ENCODE results near the gene FAM234A.

Gene FAM234A

DNA sequence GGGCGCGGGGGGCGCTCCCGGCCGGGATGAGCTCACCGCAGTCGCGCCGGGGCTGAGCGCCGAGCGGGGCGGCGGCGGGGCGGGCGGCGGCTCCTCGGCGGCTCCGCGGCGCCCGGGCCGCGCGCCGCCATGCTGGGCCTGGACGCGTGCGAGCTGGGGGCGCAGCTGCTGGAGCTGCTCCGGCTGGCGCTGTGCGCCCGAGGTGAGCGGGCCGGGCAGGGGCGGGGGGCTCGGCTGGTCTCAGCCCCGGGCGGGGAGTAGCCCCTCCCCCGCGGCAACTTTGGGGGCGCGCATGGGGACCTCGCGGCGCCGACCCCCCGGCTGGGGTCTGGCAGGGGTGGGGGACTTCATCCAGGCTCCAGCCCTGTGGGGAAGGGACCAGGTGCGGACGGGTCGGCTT is 45.9 kb downstream of the FAM234A start, which contains the start of gene ARHGDIG:
TSS of gene ARHGDIG (plus strand) at position 40 of the 400 bp plus-strand sequence. CDS start at position 130, 90 bp downstream.
- Histone ChIP-seq H3K27me3 (ENCODE audit: insufficient read depth, poor library complexity, severe bottlenecking) (peaks cover 24% of the 10 kb centered on the region), H3K4me3 (ENCODE audit: severe bottlenecking) (peak within 1 kb of the TSS; percentile 12), H3K27ac (ENCODE audit: poor library complexity, severe bottlenecking) (no peak within 1 kb of the TSS)

GRCh38 chr16:280991-281659 is 46.5 kb downstream of the FAM234A start:
- ATAC-seq (ENCODE audit: low read depth) (no peak), DNase-seq (ENCODE audit: low spot score) (no peak)
- H3K9me3 ChIP-seq (ENCODE audit: severe bottlenecking): no peaks in the 10 kb centered on the region
- H3K27ac ChIP-seq (ENCODE audit: poor library complexity, severe bottlenecking): no peak overlapping the region
- H3K27me3 ChIP-seq (ENCODE audit: insufficient read depth, poor library complexity, severe bottlenecking): peaks cover 24% of the 10 kb centered on the region
- H3K4me3 ChIP-seq (ENCODE audit: severe bottlenecking): no peak overlapping the region
- H3K4me1 ChIP-seq (ENCODE audit: insufficient read depth, poor library complexity, severe bottlenecking): no peaks in the 10 kb centered on the region
- no peak for TF ChIP-seq CTCF (IDR thresholded peaks at IDR 0.05; ENCODE audit: poor library complexity, severe bottlenecking)
- no peaks in the 10 kb centered on the region for H3K36me3 ChIP-seq (ENCODE audit: low read depth)

More for the DNA sequence above, 45.9 kb downstream of the FAM234A start, which contains the start of gene ARHGDIG:
- no peaks in the 10 kb centered on the region for H3K9me3 ChIP-seq (ENCODE audit: severe bottlenecking)
- ATAC-seq (ENCODE audit: low read depth): no peak
- no peaks in the 10 kb centered on the region for H3K4me1 ChIP-seq (ENCODE audit: insufficient read depth, poor library complexity, severe bottlenecking)
- no peak for DNase-seq (ENCODE audit: low spot score)
- TF ChIP-seq CTCF (IDR thresholded peaks at IDR 0.05; ENCODE audit: poor library complexity, severe bottlenecking): no peak
- H3K36me3 ChIP-seq (ENCODE audit: low read depth): no peaks in the 10 kb centered on the region

- H3K27me3 ChIP-seq (ENCODE audit: insufficient read depth, poor library complexity, severe bottlenecking): peaks cover 24% of the 10 kb centered on the region
- H3K4me1 ChIP-seq (ENCODE audit: insufficient read depth, poor library complexity, severe bottlenecking): no peaks in the 10 kb centered on the region
- H3K9me3 ChIP-seq (ENCODE audit: severe bottlenecking): no peaks in the 10 kb centered on the region
- no peaks in the 10 kb centered on the region for H3K36me3 ChIP-seq (ENCODE audit: low read depth)
- no peak overlapping the region for H3K4me3 ChIP-seq (ENCODE audit: severe bottlenecking)
- DNase-seq (ENCODE audit: low spot score) (no peak), ATAC-seq (ENCODE audit: low read depth) (no peak)
- no peak for TF ChIP-seq CTCF (IDR thresholded peaks at IDR 0.05; ENCODE audit: poor library complexity, severe bottlenecking)
- no peak overlapping the region for H3K27ac ChIP-seq (ENCODE audit: poor library complexity, severe bottlenecking)
These were observed 47.1 kb downstream of the FAM234A start for GRCh38 chr16:281660-282255.

GRCh38 chr16:282491-282890 is 47.9 kb downstream of the FAM234A start:
- DNase-seq (ENCODE audit: low spot score): no peak
- ATAC-seq (ENCODE audit: low read depth): no peak
- Histone ChIP-seq H3K9me3 (ENCODE audit: severe bottlenecking) (no peaks in the 10 kb centered on the region), H3K4me3 (ENCODE audit: severe bottlenecking) (no peak overlapping the region), H3K36me3 (ENCODE audit: low read depth) (peaks cover 5% of the 10 kb centered on the region; the same call in 1 of the 2 replicates), H3K4me1 (ENCODE audit: insufficient read depth, poor library complexity, severe bottlenecking) (no peaks in the 10 kb centered on the region), H3K27ac (ENCODE audit: poor library complexity, severe bottlenecking) (no peak overlapping the region), H3K27me3 (ENCODE audit: insufficient read depth, poor library complexity, severe bottlenecking) (peaks cover 24% of the 10 kb centered on the region)
- TF ChIP-seq CTCF (IDR thresholded peaks at IDR 0.05; ENCODE audit: poor library complexity, severe bottlenecking): no peak
